Activated CD8-positive, alpha-beta memory T cell treated with anti-CD3 and anti-CD28 coated beads for 1 hour (primary cell): ENCODE data around the gene TEX29.
A peak's percentile ranks its signal among the peaks of the same experiment; 100 is the strongest.

ENCODE experiments used
- DNase-seq, 2 donors: peaks; one replicate each; pipeline ENCODE4 v3.0.0-alpha.2; 2020; ENCODE audit warnings: low read depth in 1 of 2; ENCODE audit errors: extremely low read depth in 1 of 2

Gene TEX29

GRCh38 chr13:111365149-111366005 is 44.9 kb downstream of the TEX29 start:
- no peak for DNase-seq

GRCh38 chr13:111367340-111367739 is 46.9 kb downstream of the TEX29 start:
- DNase-seq, result no peak

GRCh38 chr13:111368091-111368490 is 47.6 kb downstream of the TEX29 start:
- no peak for DNase-seq

GRCh38 chr13:111370147-111370546 is 49.7 kb downstream of the TEX29 start:
- no peak for DNase-seq

GRCh38 chr13:111370570-111371535 is 50.4 kb downstream of the TEX29 start:
- no peak for DNase-seq

- DNase-seq, result no peak
These were observed 51.3 kb downstream of the TEX29 start for GRCh38 chr13:111371720-111372119.

GRCh38 chr13:111372651-111373425 is 52.4 kb downstream of the TEX29 start:
- DNase-seq, result no peak

GRCh38 chr13:111373486-111373885 is 53.0 kb downstream of the TEX29 start:
- DNase-seq, result no peak

GRCh38 chr13:111380431-111380830 is 60.0 kb downstream of the TEX29 start:
- DNase-seq, result no peak

- DNase-seq, result no peak
These were observed 62.0 kb downstream of the TEX29 start for GRCh38 chr13:111382411-111382810.

GRCh38 chr13:111382877-111383276 is 62.4 kb downstream of the TEX29 start:
- no peak for DNase-seq

GRCh38 chr13:111383591-111384440 is 63.4 kb downstream of the TEX29 start:
- no peak for DNase-seq

GRCh38 chr13:111384441-111385182 is 64.2 kb downstream of the TEX29 start:
- DNase-seq, result no peak

- DNase-seq, result no peak
These were observed 64.9 kb downstream of the TEX29 start for GRCh38 chr13:111385183-111385857.

- no peak for DNase-seq
These were observed 66.8 kb downstream of the TEX29 start for GRCh38 chr13:111387026-111387871.

GRCh38 chr13:111387945-111388600 is 67.6 kb downstream of the TEX29 start:
- DNase-seq, result no peak

GRCh38 chr13:111388851-111389500 is 68.5 kb downstream of the TEX29 start:
- DNase-seq, result peak in 1 of 2 donors; percentile 6
